ENCODE measurements around the gene RBMS3.

GRCh38 chr3:29643034-29643425 is 362.2 kb downstream of the RBMS3 start:
- TF ChIP-seq CTCF (IDR thresholded peaks at IDR 0.05) (no peak), POLR2A (IDR thresholded peaks at IDR 0.05) (no peak)

All from thyroid gland (tissue), 4 donors.